ENCODE measurements around the gene BBS9. TPM values are rescaled to one million over a fixed set of nuclear protein-coding genes. Genes with fewer than 3 reads are reported as not detected.

The BBS9 gene
- total RNA-seq, 4 donors from 2014 or later: 16.4 to 26.0 (median 21.4) TPM

DNA sequence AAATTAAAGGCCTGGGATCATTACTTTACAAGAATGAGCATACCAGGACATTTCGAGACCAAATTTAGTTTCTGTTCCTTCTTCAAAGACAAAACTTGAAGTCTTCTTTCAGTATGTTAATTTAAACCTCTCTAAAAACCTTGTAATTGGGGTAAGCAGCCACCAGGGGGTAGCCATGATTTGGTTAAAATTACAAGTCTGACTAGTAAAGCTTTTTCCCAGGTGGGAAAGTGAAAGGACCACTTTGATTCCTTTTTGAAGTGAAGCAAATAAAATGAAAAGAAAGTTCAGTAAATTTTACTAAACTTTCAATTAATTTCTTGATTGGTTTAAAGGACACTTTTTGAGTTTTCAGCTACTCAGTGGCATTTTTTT is 294.3 kb downstream of the BBS9 start:
- H3K36me3 ChIP-seq: no peaks in the 10 kb centered on the region
- H3K9me3 ChIP-seq: no peaks in the 10 kb centered on the region
- no peak overlapping the region for H3K27ac ChIP-seq
- 85% methylated on average over 1 of the region's 1 CpG for WGBS
- DNase-seq (ENCODE audit: low spot score in 2 of 2): no peak
- TF ChIP-seq EP300 (IDR thresholded peaks at IDR 0.05) (no peak), POLR2A (IDR thresholded peaks at IDR 0.05) (no peak), POLR2AphosphoS5 (IDR thresholded peaks at IDR 0.05) (no peak)
- TF ChIP-seq, protein P1, sequence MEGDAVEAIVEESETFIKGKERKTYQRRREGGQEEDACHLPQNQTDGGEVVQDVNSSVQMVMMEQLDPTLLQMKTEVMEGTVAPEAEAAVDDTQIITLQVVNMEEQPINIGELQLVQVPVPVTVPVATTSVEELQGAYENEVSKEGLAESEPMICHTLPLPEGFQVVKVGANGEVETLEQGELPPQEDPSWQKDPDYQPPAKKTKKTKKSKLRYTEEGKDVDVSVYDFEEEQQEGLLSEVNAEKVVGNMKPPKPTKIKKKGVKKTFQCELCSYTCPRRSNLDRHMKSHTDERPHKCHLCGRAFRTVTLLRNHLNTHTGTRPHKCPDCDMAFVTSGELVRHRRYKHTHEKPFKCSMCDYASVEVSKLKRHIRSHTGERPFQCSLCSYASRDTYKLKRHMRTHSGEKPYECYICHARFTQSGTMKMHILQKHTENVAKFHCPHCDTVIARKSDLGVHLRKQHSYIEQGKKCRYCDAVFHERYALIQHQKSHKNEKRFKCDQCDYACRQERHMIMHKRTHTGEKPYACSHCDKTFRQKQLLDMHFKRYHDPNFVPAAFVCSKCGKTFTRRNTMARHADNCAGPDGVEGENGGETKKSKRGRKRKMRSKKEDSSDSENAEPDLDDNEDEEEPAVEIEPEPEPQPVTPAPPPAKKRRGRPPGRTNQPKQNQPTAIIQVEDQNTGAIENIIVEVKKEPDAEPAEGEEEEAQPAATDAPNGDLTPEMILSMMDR (IDR thresholded peaks at IDR 0.05): no peak
- no peaks in the 10 kb centered on the region for H3K4me1 ChIP-seq
- no peaks in the 10 kb centered on the region for H3K27me3 ChIP-seq
- H3K4me3 ChIP-seq: no peak overlapping the region

DNA sequence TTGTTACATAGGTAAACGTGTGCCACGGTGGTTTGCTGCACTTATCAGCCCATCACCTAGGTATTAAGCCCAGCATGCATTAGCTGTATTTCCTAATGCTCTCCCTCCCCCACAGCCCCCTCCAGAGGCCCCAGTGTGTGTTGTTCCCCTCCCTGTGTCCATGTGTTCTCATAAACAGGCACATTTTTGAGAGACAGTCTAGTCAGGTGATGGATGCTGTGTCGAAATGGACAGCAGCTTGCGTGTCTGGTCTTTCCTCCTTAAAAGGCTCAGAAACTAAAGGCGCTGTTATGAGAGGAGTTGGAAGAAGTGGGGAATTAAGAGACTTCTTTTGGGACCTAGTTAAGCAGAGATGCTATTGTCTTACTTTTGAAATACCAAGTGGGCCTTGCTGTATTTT is 296.0 kb downstream of the BBS9 start:
- TF ChIP-seq, protein P1 (IDR thresholded peaks at IDR 0.05): no peak
- TF ChIP-seq POLR2A (IDR thresholded peaks at IDR 0.05) (no peak), EP300 (IDR thresholded peaks at IDR 0.05) (no peak), POLR2AphosphoS5 (IDR thresholded peaks at IDR 0.05) (no peak)
- 92% methylated on average over 5 of the region's 5 CpGs for WGBS
- Histone ChIP-seq H3K27me3 (no peaks in the 10 kb centered on the region), H3K27ac (no peak overlapping the region), H3K4me3 (no peak overlapping the region), H3K36me3 (no peaks in the 10 kb centered on the region), H3K4me1 (no peaks in the 10 kb centered on the region), H3K9me3 (no peaks in the 10 kb centered on the region)
- DNase-seq (ENCODE audit: low spot score in 2 of 2): no peak

DNA sequence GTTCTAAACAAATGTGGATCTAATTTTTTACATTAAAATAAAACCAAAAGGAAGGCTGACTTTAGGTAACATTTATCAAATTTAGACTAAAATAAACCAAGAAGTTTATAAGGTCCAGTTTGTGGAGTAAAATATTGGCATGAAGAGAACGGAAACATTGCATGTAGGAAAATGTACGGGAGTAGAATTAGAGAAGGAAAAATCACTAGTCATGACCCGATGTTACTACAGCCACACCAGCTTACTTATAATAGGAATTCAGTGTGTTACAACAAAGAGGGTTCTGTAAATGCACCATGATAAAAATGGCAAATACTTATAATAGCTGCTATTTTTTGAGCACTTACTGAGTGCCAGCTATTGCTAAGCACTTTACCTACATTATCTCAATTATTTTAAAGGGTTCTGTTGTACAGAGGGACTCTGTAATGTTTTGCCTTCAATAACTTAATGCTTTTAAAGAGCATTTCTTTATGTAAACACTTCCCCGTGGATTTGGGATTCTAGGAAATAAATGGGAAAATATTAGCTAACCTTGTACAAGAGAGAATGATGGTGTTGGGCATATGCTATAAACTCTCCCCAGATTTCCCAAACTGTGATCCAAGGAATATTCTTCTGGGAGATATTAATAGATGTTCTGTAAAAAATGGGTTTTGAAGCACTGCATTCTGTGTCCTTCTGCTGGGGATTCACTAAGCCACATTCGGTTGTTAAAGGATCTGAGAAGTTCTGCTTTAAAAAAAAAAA is 296.7 kb downstream of the BBS9 start:
- Histone ChIP-seq H3K9me3 (no peaks in the 10 kb centered on the region), H3K4me1 (no peaks in the 10 kb centered on the region), H3K4me3 (no peak overlapping the region), H3K36me3 (no peaks in the 10 kb centered on the region), H3K27ac (no peak overlapping the region), H3K27me3 (no peaks in the 10 kb centered on the region)
- WGBS: 73% methylated on average over 5 of the region's 5 CpGs
- DNase-seq (ENCODE audit: low spot score in 2 of 2): no peak
- no peak for TF ChIP-seq POLR2A (IDR thresholded peaks at IDR 0.05)
- TF ChIP-seq, protein P1 (IDR thresholded peaks at IDR 0.05): no peak
- no peak for TF ChIP-seq EP300 (IDR thresholded peaks at IDR 0.05)
- TF ChIP-seq POLR2AphosphoS5 (IDR thresholded peaks at IDR 0.05): no peak

DNA sequence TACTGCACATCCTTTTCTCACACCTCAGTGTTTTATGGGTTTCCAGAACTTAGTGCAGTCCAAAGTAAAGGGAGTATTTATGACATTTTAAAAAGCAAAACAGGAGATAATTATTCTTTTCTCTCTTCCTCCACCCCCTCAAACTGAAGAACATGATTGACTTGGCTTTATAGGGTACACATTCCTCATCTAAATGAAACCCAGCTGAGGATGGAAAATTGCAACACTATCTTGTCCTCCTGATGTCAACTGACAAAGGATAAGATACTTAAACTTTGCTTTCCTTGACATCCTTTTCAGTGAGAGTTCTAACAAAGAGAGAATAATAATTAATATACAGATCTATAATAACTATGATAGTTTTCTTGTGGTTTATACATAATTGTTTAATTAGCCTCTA is 299.1 kb downstream of the BBS9 start:
- no peaks in the 10 kb centered on the region for H3K4me1 ChIP-seq
- no peaks in the 10 kb centered on the region for H3K27me3 ChIP-seq
- no peak overlapping the region for H3K4me3 ChIP-seq
- no peaks in the 10 kb centered on the region for H3K9me3 ChIP-seq
- no peak overlapping the region for H3K27ac ChIP-seq
- no peaks in the 10 kb centered on the region for H3K36me3 ChIP-seq
- TF ChIP-seq, protein P1 (IDR thresholded peaks at IDR 0.05): no peak
- no peak for TF ChIP-seq EP300 (IDR thresholded peaks at IDR 0.05)
- TF ChIP-seq POLR2A (IDR thresholded peaks at IDR 0.05): no peak
- TF ChIP-seq POLR2AphosphoS5 (IDR thresholded peaks at IDR 0.05): no peak
- DNase-seq (ENCODE audit: low spot score in 2 of 2): no peak

DNA sequence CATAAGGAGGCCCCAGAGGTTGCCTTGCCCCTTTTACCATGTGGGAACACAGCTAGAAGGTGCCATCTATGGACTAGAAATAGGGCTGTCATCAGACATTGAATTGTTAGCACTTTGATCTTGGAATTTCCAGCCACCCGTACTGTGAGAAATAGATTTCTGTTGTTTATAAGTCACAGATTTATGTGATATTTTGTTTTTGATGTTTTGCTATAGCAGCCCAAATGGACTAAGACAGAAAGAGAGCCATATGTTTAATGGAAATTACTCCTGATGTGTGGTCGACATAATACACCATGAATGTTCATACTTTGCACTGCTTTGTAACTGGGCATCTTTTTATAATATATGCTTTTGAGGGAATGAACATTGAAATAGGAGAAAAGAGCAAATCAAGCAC is 302.2 kb downstream of the BBS9 start:
- Histone ChIP-seq H3K4me1 (no peaks in the 10 kb centered on the region), H3K27ac (no peak overlapping the region), H3K9me3 (no peaks in the 10 kb centered on the region), H3K36me3 (no peaks in the 10 kb centered on the region), H3K4me3 (no peak overlapping the region), H3K27me3 (no peaks in the 10 kb centered on the region)
- TF ChIP-seq POLR2A (IDR thresholded peaks at IDR 0.05) (no peak), POLR2AphosphoS5 (IDR thresholded peaks at IDR 0.05) (no peak), EP300 (IDR thresholded peaks at IDR 0.05) (no peak)
- TF ChIP-seq, protein P1 (IDR thresholded peaks at IDR 0.05): no peak
- no peak for DNase-seq (ENCODE audit: low spot score in 2 of 2)
- 96% methylated on average over 2 of the region's 2 CpGs for WGBS

Measured in suprapubic skin (tissue), 4 donors.